SK-MEL-5 (cell line): ENCODE data around the gene MEPE. TPM values are rescaled to one million over a fixed set of nuclear protein-coding genes. Genes with fewer than 3 reads are reported as not detected.
A peak's percentile ranks its signal among the peaks of the same experiment; 100 is the strongest.

Experiments
- DNase-seq: peaks from one replicate; pipeline ENCODE4 v3.0.0-alpha.2; 2016; ENCODE audit warnings: low read depth, low spot score
- in situ Hi-C: cut with HindIII; loops from 2 replicates; pipeline ENCODE4 v1.10.0; 2016; ENCODE audit warnings: low sequenced_read_pairs, high pct_unique_total_duplicates, low pct_unique_long_range_greater_than_20kb
- total RNA-seq: library from RNA; depleted of rRNA; stranded (reverse); fragments of >200 nt; shearing (Covaris generic); gene quantifications from 2 replicates; pipeline ENCODE4 v1.2.3, GENCODE V29; 2014

Gene MEPE
- total RNA-seq, 1 experiment from 2014 or later: not detected

DNA sequence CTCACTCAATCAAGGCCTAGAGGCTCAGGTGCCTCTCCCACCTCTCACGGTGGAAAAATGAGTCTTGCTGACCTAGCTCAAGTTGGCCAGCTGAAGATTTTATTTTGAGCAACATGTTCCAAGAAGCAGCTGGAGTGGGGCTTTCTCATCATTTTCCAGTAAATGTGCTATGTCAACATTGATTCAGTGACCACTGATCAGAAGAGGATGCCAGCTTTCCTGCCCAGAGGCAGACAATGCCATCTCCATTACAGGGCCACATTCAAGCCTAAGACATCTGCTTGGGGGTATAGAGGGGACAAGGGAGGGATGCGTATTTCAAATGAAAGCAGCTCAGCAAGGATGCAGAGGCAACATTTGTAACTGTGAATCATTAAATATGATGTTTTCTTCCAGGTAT is 3.0 kb downstream of the MEPE start:
- no peak for DNase-seq
- in situ Hi-C loops: loop anchor here (25.0 kb wide), 1 partner anchor 148 kb away; no protein-coding TSS in a partner anchor

DNA sequence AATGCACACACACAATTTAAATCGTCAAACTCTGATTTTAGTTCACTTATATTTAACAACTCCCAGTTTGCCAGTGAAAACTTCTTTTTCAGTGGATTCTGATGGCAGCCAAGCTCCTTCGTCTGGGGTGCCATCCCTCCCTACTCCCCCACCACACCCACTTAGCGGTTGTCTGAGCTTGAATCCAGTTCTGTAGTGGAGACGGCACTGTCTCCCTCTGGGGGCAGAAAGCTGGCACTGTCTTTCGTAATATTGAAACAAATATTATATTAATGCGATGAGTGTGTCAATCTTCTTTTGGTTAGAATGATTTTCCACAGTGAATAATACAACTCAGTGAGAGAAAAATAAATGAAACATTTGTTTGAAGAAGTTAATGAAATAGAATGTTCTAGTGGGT is 5.4 kb downstream of the MEPE start:
- in situ Hi-C loops: loop anchor here (25.0 kb wide), 1 partner anchor 151 kb away; no protein-coding TSS in a partner anchor
- peak; percentile 51 for DNase-seq

DNA sequence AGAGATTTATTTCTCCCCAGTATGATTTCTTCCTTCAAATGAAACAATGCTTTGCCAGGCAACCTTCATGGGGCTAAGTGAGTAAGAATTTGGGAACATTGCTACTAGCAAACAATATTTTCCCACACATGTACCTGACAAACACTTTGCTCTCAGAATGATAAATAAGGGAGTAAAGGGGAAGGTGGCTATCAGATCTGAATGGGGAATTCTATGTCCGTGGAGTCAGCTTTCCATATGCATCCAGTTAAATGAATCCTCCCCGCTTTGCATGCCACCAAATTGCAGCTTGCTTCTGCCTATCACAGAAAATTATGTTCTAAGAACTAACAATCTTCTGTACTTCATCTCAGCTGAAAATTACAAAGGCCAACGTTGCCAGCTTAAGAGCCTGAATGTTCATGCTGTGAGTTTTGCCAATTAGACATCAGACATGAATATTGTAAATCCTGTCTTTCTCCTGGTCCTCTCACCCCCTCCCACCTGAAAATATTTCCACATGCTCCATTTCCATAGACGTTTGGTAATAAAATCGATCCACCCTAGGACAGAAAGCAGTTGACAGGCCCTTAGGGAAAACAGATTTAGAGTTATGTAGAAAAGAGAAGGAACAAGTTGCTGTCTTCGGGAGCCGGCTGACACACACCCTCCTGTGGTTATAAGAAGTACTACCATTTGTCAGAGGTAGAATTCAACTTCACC is 6.3 kb downstream of the MEPE start:
- peak; percentile 50 for DNase-seq
- in situ Hi-C loops: loop anchor here (25.0 kb wide), 1 partner anchor 152 kb away; no protein-coding TSS in a partner anchor

DNA sequence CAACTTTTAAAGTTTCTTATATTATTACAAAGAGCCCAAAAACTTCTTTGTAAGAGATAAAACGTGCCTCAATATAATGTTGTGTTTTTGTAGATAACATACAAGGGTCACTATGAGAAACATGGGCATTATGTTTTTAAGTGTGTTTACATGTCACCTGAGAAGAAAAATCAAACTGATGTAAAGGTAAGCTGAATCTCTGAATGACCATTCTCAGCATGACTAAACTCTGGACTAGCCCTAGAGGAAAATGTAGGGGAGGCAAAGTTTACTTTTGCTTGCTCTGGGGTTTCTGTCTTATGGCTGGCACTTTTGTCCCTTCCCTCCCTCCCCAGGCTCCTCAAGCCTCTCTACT is 6.8 kb downstream of the MEPE start:
- in situ Hi-C loops: loop anchor here (25.0 kb wide), 1 partner anchor 152 kb away; no protein-coding TSS in a partner anchor
- no peak for DNase-seq

DNA sequence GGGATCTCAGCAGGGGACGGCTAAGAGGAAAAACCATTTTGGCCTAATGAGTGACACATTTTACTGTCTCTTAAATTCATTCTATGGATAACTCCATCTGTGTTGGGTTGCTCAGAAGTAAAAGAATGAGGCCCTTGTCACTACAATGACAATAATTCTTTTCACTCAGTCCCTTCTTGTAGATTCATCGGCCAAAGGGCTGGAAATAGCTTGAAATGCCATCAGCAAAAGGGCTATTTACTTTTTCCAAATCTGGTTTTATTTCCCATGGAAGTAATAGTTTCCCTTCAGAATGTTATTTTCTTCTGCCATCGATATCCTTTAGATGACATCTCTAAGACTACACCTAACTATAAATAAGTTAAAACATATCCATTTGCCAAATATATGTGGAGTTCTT is 7.4 kb downstream of the MEPE start:
- in situ Hi-C loops: loop anchor here (25.0 kb wide), 1 partner anchor 153 kb away; no protein-coding TSS in a partner anchor
- peak; percentile 28 for DNase-seq

DNA sequence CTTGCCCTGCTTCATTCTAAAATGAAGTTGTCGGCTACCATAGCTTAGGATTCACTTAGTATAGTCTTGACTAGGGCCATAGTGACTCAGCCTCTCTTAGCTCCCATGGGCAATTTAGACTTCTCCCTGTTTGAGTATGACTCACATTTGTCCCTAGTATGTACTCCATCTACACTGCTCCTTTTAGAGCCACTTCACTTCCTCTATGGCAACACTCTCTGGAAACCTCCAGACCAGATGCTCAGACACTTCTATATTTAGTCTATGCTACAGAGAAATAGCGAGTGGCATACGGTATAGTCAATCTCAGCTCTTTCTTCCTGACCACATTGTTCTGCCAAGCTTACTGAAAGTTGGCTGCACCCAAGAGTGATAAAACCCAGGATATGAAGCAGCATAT is 11.2 kb downstream of the MEPE start:
- in situ Hi-C loops: loop anchor here (25.0 kb wide), 1 partner anchor 157 kb away; no protein-coding TSS in a partner anchor

DNA sequence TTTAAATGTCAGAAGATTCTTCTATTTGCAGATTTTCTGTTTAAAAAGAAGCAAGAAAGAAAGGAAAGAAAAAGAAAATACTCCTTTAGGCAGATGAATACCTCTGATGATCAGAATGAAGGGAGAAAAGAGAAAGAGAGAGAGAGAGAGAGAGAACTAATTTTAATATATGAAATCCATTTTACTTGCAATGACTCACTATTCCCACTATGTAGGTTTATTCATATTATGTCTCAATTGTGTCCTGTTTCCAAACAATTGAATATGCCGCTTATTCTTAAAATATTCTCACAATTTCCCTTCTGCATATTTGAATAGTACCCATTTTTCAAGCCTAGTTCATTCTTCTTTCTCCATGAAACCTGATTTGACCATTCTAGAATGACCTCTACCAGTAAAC is 11.7 kb downstream of the MEPE start:
- no peak for DNase-seq
- in situ Hi-C loops: loop anchor here (25.0 kb wide), 1 partner anchor 157 kb away; no protein-coding TSS in a partner anchor

More for the DNA sequence above, 11.2 kb downstream of the MEPE start:
- DNase-seq: no peak

DNA sequence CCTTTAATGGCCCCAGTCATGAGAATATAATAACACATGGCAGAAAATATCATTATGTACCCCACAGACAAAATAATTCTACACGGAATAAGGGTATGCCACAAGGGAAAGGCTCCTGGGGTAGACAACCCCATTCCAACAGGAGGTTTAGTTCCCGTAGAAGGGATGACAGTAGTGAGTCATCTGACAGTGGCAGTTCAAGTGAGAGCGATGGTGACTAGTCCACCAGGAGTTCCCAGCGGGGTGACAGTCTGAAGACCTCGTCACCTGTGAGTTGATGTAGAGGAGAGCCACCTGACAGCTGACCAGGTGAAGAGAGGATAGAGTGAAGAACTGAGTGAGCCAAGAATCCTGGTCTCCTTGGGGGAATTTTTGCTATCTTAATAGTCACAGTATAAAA is 13.5 kb downstream of the MEPE start:
- in situ Hi-C loops: loop anchor here (25.0 kb wide), 1 partner anchor 159 kb away; no protein-coding TSS in a partner anchor
- no peak for DNase-seq

DNA sequence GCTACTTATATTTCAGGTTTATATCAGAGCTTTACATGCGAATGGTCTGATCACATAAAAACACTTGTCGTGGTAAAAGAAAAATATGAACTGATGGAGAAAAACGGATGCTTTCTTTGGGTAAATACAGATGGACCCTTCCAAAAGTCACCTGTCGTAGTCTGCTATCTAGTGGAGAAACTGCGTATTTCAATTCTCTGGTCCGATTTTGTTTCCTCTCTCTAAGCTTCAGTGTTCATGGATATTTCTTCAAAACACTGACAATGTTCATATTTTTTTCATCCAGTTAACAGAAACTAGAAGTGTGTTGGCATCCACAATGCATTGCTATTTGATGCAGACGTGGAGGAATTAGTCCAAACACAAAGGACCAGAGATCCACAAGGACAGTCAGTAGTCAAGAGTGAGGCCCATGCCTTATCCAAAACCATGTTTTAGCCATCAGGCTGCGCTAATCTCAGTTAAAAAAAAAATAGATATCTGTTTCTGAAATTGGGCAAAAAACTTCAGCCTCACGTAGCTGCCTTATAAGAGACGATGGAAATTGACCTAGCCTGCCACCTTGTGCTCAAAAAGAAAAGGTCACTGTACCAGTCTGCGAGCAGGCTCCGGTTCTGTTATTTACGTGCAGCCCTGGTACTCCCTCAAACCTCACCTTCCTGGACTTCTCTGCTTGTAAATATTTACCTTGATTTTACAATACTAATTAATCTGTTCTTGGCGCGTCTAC is 16.0 kb downstream of the MEPE start:
- DNase-seq: peak; percentile 58
- in situ Hi-C loops: loop anchor here (25.0 kb wide), 1 partner anchor 161 kb away; no protein-coding TSS in a partner anchor

DNA sequence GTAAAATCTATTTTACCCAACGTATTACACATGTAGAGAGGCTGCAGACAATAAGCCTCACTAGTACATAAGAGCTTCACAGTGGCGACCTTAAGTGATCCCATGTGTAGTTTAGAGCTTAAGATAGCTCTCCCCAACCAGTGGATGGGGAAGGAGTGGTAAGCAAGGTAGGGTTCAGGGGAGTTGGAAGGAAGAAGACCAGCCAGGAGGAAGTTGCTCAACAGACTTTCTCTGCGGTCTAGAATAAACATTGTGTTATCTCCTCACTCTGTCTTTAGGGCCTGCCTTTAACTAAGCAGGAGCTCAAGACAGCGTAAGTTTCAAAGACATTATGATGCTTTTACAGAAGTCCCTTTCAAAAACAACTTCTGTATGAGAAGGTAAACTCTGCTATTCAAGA is 16.8 kb downstream of the MEPE start:
- in situ Hi-C loops: loop anchor here (25.0 kb wide), 2 partner anchors 113 to 162 kb away; no protein-coding TSS in a partner anchor
- DNase-seq: no peak

DNA sequence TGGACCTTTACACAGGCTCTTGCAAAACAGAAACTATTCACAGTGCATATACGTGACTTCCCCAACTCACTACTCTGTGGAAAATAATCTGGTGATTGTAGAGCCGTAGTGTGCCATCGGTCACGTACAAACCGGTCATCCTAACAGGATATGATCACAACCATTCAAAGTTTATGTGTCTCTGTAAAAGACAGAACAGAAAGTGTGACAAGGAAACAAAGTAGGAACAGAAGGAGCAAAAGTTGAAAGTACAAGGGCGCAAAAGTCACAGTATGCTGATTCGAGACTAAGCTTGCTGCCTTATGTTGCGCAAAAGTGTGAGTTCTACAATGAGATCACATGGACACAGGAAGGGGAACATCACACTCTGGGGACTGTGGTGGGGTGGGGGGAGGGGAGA is 18.6 kb downstream of the MEPE start:
- in situ Hi-C loops: loop anchor here (25.0 kb wide), 1 partner anchor 111 kb away; no protein-coding TSS in a partner anchor
- no peak for DNase-seq

DNA sequence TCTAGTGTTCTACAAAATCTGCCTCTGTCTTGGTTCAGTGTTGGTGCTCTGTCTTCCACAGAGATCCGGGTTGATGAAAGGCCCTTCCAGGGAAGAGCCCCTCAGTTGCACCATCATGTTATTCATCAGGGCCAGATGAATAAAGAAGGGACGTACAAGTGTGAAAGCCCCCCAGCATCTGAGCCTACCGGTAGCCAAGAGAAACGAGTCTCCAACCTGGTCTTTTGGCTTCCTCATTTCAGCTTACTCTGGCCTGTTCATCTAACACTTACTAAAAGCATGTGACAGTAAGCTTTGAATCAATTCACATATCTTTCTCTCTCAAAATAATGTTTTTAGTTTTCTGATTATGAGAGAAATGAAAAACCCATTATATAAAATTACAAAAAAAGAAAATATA is 19.2 kb downstream of the MEPE start:
- in situ Hi-C loops: loop anchor here (25.0 kb wide), 1 partner anchor 110 kb away; no protein-coding TSS in a partner anchor
- no peak for DNase-seq

DNA sequence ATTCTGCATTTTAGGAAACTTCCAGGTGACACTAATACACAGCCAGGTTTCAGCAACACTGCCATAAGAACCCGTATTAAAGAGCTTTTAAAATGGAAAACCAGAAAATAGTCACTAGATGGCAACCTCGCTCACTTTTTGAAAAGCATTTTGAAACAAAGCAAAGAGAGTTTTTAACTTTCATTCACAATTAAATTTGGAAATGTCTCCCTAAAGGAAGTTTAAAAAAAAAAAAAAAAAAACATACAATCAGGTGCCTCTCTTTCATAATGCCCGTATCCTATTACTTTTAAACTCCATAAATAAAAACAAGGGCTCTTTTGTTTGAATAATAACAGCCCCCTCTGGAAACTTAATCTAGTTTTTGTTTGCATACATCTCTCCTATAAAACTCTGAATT is 20.3 kb downstream of the MEPE start:
- peak; percentile 70 for DNase-seq
- in situ Hi-C loops: loop anchor here (25.0 kb wide), 1 partner anchor 109 kb away; no protein-coding TSS in a partner anchor

DNA sequence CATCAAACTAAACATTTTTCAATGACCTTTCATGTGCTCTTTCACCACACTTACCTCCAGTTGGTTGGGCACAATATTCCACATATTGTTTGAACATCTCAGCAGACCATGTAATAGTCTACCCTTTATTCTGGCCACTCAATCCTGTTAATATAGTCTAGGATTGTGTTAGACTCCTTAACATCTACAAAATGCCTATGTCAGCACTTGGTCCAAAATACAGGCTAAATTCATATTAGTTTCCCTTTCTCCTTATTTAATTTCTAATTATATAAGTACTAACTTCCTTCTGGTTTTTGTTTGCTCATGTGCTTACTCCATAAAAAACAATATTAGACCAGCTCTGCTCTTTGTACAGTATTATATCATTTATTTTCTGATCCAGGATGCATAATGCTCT is 21.1 kb downstream of the MEPE start:
- DNase-seq: no peak
- in situ Hi-C loops: loop anchor here (25.0 kb wide), 1 partner anchor 108 kb away; no protein-coding TSS in a partner anchor

DNA sequence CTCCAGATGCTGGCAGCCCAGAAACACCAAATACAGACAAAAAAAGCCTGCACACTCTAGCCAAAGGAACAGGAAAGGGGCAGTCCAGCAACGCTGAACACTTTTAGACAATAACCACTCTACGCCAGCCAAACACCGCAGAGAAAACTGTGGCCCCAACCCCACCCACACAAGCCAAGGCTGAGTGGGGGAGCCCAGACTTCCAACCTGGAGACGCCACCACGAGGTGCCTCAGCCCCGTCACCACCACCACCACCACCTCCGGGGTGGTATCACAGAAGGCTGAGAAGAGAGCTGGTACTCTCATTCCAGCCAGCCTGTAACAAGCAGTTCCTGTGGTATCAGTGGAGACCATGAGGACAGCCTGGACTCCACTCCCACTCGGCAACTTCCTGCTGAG is 22.8 kb downstream of the MEPE start:
- no peak for DNase-seq
- in situ Hi-C loops: loop anchor here (25.0 kb wide), 1 partner anchor 107 kb away; no protein-coding TSS in a partner anchor

DNA sequence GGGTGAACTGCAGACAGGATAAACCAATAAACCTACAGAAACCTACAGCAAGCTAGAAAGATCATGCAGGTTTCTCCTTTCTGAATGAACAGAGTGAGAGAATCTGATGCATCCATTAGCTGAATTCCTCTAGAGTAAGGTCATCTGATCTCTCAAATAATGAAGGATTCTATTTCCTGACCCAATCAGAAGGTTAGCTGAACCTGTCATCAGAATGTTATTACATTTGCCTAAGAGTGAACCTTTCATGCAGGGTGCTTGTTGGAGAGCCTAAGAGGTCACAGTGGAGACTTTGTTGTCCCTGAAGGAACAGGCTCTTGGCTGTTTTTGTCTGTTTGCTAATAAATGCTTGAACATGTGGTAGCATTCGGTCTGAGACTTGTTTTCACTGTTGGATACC is 24.0 kb downstream of the MEPE start:
- DNase-seq: peak; percentile 65
- in situ Hi-C loops: loop anchor here (25.0 kb wide), 1 partner anchor 105 kb away; no protein-coding TSS in a partner anchor

DNA sequence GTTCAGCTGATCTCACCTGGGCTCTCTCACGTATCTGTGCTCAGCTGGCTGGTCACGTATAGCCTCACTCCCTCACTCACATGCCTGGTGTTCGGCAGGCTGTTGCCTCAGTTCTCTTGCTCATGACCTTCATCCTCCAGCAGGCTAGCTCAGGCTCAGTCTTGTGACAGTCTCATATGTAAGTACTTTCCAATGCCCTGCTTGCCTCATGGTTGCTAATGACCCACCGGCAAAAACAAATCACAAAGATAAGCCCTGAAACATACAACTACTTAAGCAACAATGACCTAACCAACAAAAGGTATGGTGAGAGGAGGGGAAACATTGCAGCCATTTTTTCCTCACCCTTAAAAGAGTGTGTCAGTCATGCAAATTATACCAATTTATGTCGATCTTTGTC is 25.0 kb downstream of the MEPE start:
- in situ Hi-C loops: loop anchor here (25.0 kb wide), 1 partner anchor 105 kb away; no protein-coding TSS in a partner anchor
- no peak for DNase-seq

DNA sequence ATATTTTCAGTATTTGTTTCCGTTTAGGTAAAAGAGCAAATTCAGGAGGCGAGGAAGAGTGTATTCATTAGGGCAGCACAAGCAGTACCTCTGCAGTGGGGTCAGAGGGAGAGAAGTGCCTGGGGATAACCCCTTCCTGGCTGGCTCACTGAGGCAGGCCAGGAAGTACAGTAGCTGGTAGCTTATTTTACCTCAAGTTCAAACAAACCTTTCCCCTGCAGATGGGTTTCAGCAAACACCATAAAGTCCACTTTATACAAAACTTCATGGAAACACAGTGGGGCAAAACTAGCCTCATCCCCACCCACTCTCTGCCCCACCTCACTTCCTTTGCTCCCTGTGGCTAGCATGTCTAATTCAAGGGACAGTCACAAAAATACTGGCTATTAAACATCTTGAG is 29.5 kb downstream of the MEPE start:
- in situ Hi-C loops: loop anchor here (25.0 kb wide), 1 partner anchor 100 kb away; no protein-coding TSS in a partner anchor
- no peak for DNase-seq
